TTC549 (cell line): ENCODE results near the gene CGB5.

Source experiments
- FAIRE-seq: peaks from 2 replicates; lab custom pipeline; 2012; peaks lifted over from hg19 to GRCh38; lab: Jason Lieb, UNC

Gene CGB5

DNA sequence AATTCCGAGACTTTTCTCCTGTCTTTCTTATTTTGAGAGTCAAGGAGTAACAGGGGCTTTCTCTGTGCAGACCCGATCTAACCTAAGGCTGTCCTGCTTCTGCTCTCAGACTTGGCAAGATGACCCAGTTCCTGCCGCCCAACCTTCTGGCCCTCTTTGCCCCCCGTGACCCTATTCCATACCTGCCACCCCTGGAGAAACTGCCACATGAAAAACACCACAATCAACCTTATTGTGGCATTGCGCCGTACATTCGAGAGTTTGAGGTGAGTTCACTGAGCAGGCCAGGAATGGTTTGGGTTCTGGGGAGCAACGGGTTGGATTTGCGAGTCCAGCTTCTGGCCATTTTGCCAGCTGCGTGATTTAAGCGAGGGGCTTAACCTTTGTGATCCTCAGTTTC lies 42.6 kb downstream of the CGB5 start:
- no peak for FAIRE-seq

DNA sequence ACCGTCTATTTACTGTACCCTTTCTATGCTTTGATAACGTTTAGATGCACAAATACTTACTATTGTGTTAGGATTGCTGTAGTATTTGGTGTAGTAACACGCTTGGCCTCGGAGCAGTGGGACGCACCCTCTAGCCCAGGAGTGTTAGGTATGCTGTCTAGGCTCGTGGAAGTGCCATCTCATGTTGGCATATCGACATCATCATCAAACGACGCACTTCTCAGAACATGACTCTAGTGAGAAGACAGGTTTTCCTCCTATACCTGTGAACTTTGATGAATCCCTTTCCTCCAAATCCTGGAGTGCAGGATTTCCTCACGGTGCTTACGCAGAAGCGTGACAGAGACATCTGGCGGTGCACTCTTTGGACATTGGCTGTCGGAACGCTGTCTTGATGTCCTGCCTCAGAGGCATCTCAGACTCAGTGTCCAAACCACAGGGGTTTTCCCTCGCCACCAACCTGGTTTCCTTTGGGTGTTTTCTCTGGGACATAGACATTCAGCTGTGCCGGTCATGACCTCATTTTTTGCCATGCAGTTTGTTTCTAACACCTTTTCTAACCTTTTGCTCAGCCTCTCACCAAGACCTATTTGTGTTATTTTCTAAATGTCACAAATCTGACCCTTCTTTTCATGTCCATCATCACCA lies 47.9 kb downstream of the CGB5 start:
- FAIRE-seq = no peak

DNA sequence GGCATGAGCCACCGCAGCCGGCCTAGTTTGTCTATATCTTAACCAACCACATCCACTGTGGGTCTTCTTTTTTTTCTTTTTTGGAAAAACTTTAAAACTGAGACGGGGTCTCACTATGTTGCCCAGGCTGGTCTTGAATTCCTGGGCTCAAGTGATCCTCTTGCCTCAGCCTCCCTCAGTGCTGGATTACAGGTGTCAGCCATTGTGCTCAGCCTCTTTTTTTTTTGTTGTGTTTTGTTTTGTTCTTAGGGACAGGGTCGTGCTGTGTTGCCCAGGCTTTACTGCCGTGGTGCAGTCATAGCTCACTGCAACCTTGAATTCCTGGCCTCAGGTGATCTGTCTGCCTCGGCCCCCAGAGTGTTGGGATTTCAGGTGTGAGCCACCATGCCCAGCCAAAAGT lies 49.0 kb downstream of the CGB5 start:
- no peak for FAIRE-seq
